Measurements from ENCODE around the gene SLAMF9.

SLAMF9 gene

GRCh38 chr1:159953536-159954515 is at the start of gene SLAMF9:
Gene SLAMF9, minus strand, starts transcription at chr1:159954237. Its CDS starts 100 bp downstream, at chr1:159954137.
- DNase-seq = no peak

GRCh38 chr1:160001440-160001839 is 47.4 kb upstream of the SLAMF9 start:
- no peak for DNase-seq

GRCh38 chr1:159999204-159999603 is 45.2 kb upstream of the SLAMF9 start:
- no peak for DNase-seq

GRCh38 chr1:159996653-159997052 is 42.6 kb upstream of the SLAMF9 start:
- no peak for DNase-seq

GRCh38 chr1:159994896-159995295 is 40.9 kb upstream of the SLAMF9 start:
- no peak for DNase-seq

- no peak for DNase-seq
Measured at GRCh38 chr1:159993911-159994310, 39.9 kb upstream of the SLAMF9 start.

GRCh38 chr1:159992161-159992560 is 38.1 kb upstream of the SLAMF9 start:
- DNase-seq = no peak

GRCh38 chr1:159991513-159991912 is 37.5 kb upstream of the SLAMF9 start:
- DNase-seq = no peak

- no peak for DNase-seq
Measured at GRCh38 chr1:159990005-159990404, 36.0 kb upstream of the SLAMF9 start.

- DNase-seq = no peak
Measured at GRCh38 chr1:159989581-159989980, 35.5 kb upstream of the SLAMF9 start.

GRCh38 chr1:159988006-159988405 is 34.0 kb upstream of the SLAMF9 start:
- no peak for DNase-seq

- DNase-seq = no peak
Measured at GRCh38 chr1:159987186-159987585, 33.1 kb upstream of the SLAMF9 start.

- DNase-seq = no peak
Measured at GRCh38 chr1:159986531-159986930, 32.5 kb upstream of the SLAMF9 start.

- no peak for DNase-seq
Measured at GRCh38 chr1:159986093-159986492, 32.1 kb upstream of the SLAMF9 start.

GRCh38 chr1:159985473-159985872 is 31.4 kb upstream of the SLAMF9 start:
- DNase-seq = no peak

GRCh38 chr1:159983681-159984080 is 29.6 kb upstream of the SLAMF9 start:
- no peak for DNase-seq

GRCh38 chr1:159982280-159982679 is 28.2 kb upstream of the SLAMF9 start:
- no peak for DNase-seq

- no peak for DNase-seq
Measured at GRCh38 chr1:159981351-159982055, 27.5 kb upstream of the SLAMF9 start.

GRCh38 chr1:159980786-159981185 is 26.7 kb upstream of the SLAMF9 start:
- no peak for DNase-seq

- DNase-seq = no peak
Measured at GRCh38 chr1:159980076-159980475, 26.0 kb upstream of the SLAMF9 start.

GRCh38 chr1:159979257-159979656 is 25.2 kb upstream of the SLAMF9 start:
- DNase-seq = no peak

- DNase-seq = no peak
Measured at GRCh38 chr1:159978107-159978398, 24.0 kb upstream of the SLAMF9 start.

GRCh38 chr1:159977364-159978106 is 23.5 kb upstream of the SLAMF9 start:
- DNase-seq = no peak

Data from NCI-H1092 treated with DMSO at 0.1 percent for 48 hours (cell line).